Glomerular visceral epithelial cell (primary cell): ENCODE data around the gene GNPTAB.

ENCODE experiments used
- DNase-seq: peaks from one replicate; pipeline ENCODE4 v3.0.0-alpha.2; 2016; ENCODE audit errors: extremely low spot score

GNPTAB gene

DNA sequence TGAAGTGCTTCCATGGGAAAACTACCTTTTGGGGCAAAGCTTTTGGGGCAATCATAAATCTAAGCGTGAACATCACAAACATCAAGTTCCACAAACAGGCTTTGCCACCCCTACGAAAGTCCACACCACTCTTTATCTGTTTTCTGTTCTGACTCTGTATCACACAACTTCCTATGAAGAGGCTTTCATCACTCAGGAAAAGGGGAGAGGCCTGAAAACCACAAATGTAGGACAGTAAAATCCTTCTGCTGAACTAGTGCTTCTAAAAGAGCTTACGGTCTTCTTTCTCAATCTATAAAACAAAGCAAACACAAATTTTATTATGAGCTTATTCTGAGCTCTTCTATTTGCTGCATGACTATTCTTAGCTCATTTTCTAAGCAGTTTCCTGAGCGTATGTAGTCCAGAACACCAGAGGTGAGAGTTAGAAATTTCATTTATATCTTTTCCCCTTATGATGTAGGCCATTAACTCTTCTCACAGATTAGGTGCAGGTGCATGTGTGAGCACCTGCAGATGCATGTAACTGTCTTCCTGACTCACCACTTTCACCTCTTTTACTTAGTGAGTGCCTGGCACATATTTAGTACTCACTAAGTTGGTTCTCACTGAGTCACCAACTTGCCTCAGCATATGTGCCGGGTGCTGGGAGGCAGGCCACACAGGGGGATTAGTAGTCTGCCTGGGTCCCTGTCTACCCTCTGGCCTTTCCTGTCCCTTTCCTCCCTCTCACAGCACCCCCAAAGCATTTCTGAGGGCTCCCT, 58.6 kb downstream of the GNPTAB start:
- no peak for DNase-seq

DNA sequence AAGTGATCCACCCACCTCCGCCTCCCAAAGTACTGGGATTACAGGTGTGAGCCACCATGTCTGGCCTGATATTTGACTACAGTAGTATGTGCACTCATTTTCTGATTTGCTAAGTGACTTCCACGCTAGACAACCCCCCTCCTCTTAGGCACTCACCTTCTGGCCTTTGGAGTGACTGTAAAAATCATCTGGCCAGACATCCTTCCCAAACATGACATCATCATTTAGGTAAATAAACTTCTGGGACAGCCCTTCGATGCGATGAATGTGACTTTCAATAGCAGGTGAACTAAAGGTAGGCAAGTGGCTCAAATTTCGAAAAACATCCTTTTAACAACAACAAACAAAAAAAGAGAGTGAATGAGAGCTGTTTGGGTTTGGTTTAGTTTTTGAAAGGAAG, 60.9 kb downstream of the GNPTAB start:
- no peak for DNase-seq

DNA sequence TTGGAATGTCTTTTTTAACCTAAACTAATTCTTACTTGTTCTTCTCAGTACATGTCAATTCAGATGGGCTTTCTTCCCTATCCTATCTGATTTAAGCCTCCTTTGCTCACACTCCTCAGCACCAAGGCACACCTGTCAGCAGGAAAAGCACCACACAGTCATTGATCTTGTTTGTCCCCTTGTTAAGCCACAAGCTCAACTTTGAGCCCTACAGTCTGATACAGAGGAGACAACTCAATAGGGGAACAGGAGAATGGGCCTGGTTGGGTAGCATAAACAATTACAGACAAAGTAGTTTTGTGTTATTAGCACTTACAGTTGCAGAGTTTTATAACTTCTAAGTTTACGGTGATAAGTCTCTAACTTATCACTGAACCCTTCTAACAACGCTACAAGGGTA, 62.0 kb downstream of the GNPTAB start:
- no peak for DNase-seq

DNA sequence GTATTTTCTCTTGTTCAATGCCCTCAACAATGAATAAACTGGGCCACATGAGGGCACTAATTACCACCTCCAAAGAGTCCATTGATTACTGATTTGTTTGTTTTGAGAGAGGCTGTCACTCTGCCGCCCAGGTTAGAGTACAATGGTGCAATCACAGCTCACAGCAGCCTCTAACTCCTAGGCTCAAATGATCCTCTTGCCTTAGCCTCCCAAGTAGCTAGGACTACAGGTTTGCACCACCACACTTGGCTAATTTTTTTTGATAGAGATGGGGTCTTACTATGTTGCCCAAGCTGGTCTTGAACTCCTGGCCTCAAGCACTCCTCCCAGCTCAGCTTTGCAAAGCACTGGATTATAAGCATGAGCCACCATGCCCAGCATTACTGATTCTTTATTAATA, 63.2 kb downstream of the GNPTAB start:
- DNase-seq, result no peak

DNA sequence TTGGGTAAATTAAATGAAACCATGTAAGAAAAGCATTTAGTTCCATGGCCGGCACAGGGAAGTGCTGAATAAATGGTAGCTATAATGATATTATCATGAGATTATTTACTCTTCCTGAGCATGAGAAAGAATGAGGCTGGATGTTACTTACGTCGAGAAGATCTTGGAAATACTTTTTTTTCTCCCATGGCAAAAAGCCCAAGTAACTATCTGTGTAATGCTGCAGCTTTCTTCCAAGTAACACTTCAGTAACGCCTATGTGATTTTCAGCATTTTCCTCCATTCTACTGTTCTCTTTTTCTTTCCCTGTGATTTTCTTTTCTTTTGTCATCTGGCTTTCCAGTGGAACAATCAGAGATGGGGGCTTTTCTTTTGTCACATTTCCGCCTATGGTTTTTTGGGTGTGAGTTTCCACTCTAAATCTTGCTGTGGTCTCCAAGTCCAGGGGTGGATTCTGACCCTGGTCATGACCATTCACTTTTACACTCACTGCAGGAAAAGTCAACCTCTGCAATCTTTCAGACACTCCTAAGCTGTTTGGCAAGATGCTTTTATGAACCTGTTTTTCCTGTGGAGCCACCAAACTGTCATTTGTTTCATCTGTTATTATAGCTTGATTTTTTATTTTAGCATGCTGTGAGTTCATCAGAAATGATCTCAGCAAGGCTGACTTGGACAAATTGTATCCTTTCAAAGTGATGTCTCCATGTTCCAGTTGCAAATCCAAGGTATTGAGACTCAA, 66.5 kb downstream of the GNPTAB start:
- no peak for DNase-seq

DNA sequence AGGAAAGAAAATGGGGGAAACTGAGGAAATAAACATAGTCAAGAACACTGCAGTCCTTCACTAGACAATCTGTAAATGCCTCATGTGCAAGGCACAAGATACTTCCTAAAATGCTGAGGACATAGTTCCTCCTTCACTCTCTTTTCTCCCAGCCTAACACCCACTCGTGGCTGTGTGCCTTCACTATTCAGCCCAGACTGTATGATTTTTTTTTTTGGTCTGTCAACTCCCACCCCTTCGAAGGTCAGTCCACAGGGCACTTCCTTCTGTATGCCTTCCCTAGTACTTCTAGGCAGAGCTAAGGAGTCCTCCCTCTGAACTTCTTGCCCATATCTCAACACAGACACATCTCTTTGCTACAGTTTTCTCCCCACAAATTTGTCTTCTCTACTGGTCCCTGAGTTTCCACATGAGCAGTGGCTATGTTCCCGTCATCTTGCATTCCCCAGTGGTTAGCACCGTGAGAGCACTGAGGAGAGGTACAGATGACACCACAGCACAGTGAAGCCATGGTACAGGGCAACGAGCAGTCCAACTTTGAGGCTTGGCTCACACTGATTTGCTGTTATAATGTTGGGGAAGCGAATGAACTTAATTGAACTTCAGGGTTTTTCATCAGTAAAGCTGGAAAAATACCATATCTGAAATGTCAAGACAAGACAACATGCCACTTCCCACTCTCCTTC, 67.4 kb downstream of the GNPTAB start:
- no peak for DNase-seq

DNA sequence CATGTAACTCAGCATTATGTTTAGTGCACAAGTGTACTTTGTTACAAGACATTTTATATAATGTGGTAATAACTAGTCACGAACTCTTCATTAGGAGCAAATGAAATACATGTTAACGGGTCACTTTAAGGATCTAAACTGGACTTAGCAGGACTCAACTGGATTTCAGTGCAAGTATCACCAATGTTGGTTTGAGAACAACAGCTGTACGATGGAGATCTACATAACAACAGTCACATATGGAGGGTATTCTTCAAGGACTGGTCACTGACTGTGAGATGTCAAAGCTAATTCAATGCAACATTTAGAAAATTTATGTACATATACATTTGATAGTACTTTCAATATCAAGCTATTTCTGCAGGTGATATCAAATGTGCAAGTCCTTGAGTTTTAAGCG, 69.0 kb downstream of the GNPTAB start:
- no peak for DNase-seq

DNA sequence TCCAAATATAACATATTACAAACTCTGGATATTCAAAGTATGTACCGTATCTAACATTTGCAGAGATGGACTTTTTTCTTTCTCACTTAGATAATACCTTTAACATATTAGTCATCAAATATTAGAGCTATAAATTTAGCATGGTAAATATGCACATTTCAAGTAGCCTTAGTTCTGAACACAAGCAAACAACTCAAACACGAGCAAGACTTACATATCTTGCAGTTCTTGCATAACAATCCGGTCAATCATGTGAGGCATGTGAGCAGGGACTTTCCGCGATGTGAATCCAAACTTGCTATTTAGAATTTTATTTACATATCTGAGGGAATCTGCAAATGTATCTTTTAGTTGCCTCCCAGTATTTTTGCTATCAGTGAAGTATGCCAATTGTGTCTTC, 69.4 kb downstream of the GNPTAB start:
- no peak for DNase-seq

DNA sequence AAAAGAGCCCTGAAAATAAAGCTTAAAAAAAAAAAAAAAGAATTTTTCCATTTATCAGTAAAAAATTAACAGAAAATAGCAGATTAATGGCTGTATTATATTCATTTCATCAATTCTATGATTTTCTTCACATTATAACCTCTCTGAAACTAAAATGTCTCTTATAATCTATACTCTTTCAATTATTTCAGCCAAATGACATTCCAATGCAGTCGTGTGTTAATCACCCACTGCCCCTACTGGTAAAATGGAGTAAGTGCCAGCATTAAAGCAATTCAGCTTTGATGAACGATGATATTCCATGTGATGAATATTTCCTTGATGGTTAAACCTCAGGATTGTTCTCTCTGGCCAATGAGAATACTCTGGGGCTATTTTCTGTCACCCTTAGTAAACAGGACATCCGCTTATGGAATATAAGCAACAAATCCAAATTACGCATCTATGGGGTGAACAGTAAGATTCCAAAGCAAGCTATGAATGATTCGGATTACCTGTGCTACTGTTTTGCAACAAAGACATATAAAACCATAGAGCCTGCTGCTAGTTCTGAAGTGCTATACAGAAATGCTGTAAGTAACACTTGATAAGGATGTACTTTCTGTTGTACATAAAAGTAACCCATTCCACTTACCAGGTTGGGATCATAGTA, 71.2 kb downstream of the GNPTAB start:
- DNase-seq, result peak; percentile 31

DNA sequence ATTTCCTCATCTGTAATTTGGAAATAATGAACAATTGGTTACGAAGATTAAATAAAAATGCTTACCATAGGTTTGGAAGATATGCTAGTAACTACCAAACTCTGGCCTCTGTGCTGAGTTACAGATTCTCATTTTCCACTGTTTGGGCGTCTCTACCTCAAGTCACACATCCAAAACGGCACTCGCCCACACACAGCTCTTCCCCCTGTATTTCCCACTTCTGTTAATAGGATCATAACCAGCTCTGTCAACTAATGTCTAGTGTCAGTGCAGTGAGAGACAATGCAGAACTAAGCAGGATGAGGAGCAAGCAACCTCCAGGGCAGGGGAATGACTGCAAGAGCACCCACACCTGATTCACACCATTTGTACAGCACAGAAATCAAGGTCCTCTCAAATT, 80.6 kb downstream of the GNPTAB start:
- DNase-seq, result no peak

DNA sequence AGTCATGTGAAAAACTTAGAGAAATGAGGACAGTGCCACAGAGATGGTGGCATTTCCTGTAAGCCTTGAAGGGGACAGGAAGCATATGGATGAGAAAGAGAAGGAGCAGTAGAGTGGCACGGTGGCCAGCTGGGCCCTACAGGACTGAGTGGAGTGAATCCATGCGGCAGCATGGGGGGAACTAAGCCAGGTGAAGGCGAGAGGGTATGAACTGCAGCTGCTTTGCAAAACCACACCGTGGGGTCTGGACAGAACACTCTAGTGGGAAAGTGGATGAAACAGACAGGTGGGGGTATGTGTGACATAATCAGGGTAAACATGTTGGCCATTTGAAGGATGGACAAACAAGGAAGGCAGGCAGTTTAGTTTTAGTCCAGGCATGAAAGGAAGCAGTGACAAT, 81.1 kb downstream of the GNPTAB start:
- no peak for DNase-seq

DNA sequence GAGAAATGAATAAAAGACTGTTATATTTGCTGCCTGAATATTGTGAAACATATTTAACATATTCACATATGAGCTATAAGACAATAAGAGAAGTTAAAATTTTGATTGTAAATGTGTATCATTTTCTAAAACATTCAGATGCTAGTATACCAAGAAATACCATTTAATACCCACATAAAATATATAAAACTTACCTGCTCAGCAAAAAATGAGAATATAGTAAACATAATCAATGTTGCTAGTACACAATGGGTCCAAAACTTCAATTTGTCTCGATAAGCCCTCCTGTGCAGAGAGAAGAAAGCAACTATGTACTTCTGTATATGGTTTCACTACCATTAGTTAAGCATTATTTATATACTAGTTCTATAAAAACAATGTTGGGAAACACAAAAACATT, 81.9 kb downstream of the GNPTAB start:
- no peak for DNase-seq

DNA sequence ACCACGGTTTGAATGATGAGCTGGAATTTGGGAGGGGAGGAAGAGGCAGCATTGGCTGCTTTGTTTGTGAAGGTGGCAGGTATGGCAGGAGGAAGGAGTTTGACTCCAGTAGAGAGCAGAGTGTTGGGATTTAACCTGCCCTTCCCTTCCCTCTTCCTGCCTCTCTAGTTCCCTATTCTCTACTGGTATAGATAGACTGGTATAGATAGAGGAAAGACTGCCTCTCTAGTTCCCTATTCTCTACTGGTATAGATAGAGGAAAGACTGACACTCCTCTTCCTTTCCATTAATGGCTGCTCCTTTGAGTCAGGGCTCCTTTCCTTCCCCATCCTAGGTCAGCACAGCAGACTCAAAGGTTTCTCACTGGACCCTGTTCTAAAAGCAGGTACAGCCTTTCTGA, 83.1 kb downstream of the GNPTAB start:
- DNase-seq, result no peak

DNA sequence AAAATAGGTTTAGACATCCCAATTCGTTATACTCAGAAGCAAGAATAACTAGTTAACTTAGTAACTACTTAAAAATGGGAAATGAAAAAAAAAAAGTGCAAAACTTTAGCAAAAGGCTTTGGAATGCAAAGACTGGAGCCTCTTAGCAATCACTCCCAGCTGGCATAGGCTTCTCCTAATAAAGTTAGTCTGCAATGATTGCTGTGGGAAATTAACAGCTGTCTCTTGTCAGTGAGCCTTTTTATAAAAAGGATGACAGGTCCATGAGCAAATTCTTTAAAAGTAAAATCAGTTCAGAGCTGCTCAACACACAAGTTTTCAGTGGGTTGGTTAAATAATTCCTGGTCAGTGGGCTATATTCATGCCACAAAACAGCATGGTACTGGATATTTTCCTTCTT, 84.1 kb downstream of the GNPTAB start:
- DNase-seq, result no peak

DNA sequence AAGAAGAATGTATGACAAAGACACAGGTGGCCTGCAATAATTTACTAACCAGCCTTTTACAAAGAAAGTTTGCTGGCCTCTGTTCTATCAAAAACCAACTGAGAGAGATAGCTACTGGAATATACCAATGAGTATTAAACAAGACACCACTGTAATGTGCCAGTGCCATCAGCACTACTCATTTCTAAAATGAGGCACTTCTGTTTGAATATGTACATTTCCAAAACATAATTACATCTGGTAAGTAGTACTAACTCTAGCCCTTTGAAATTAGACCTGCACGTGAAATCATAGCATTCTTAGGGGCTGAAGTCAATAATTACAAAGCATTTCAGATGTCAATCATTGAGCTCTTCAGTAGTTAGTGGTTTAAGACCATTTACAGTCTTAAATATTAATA, 84.6 kb downstream of the GNPTAB start:
- DNase-seq, result no peak

DNA sequence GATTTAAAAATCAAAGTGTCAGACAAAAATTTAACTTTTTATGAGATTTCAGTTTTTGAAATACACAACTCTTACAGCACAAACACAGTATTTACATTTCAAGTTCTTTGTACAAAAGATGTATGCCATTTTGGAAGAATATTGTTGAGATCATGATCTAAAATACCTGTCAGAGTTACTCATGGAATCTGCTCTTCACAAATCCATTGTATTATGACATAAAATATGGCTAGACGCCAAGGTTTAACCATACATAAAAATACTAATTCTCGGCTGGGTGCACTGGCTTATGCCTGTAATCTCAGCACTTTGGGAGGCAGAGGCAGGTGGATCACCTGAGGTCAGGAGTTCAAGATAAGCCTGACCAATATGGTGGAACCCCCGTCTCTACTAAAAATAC, 85.3 kb downstream of the GNPTAB start:
- no peak for DNase-seq

DNA sequence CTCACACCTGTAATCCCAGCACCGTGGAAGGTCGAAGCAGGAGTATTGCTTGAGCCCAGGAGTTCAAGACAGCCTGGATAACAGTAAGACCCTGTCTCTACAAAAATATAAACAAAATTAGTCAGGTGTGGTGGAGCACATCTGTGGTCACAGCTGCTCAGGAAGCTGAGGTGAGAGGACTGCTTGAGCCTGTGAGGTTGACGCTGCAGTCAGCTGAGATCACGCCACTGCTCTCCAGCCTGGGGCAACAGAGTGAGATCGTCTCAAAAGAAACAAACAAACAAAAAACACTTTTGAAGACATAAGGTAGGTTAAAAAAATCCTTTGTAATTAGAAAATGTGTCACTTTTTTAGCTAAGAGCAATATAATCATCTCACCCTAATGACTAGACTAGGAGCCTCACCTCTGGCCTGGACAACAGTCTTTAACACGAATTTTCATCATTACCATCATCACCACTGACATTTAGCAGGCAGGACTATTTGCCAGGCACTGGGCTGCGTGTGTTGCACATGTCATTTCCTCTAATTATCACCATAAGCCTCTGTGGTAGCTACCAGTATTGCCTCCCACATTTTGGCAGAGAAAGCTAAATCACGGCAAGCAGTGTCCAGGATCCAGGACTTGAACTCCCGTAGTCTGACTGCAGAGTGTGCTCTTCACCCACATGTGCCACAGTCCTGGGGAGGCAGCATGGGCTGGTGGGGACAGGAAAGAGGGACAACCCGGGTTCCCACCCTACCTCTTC, 86.9 kb downstream of the GNPTAB start:
- DNase-seq, result no peak

DNA sequence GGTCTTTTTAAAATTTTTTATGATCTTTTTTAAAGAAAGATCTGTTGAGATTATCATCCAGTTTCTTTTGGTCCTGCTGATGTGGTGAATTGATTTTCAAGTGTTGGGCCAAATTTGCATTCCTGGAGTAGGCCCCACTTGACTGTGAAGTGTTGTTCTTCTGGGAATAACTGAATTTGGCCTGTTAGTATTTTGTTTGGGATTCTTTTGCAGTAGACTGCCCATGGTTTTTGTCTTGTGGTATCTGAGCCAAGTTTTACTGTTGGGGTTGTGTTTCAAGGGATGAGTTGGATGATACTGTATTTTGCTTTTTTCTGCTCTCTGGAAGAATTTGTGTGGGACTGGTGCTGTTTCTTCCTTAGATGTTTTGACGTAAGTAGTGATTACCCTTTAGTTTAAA, 87.5 kb downstream of the GNPTAB start:
- DNase-seq, result no peak

DNA sequence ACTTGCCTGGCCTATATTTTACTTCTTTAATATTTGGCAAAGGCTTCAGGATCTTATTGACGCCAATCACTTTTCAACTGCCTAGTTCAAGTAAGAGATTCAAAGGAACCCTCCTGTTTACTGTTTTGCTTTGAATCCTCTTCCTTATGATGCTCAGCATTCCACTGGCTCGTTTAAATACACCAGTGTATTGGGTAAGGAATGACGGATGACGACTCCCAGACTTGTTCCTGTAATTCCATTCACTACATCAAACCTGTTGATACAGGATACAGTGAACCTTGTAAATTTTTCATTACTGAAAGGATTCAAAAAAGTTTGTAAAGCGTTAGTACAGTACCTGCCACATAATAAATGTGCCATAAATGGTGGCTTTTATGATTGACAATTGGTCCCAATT, 89.8 kb downstream of the GNPTAB start:
- DNase-seq, result no peak

DNA sequence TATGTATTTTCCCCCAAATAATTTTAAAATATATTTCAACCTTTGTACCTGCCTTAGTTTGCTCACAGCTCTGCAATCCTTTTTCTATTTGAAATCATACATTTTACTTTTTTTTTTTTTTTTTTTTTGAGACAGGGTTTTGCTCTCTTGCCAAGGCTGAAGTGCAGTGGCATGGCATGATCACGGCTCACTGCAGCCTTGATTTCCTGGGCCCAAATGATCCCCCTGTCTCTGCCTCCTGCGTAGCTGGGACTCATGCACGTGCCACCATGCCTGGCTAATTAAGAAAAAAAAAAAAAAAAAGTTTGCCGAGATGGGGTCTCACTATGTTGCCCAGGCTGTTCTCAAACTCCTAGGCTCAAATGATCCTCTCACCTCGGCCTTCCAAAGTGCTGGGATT, 90.2 kb downstream of the GNPTAB start:
- no peak for DNase-seq

DNA sequence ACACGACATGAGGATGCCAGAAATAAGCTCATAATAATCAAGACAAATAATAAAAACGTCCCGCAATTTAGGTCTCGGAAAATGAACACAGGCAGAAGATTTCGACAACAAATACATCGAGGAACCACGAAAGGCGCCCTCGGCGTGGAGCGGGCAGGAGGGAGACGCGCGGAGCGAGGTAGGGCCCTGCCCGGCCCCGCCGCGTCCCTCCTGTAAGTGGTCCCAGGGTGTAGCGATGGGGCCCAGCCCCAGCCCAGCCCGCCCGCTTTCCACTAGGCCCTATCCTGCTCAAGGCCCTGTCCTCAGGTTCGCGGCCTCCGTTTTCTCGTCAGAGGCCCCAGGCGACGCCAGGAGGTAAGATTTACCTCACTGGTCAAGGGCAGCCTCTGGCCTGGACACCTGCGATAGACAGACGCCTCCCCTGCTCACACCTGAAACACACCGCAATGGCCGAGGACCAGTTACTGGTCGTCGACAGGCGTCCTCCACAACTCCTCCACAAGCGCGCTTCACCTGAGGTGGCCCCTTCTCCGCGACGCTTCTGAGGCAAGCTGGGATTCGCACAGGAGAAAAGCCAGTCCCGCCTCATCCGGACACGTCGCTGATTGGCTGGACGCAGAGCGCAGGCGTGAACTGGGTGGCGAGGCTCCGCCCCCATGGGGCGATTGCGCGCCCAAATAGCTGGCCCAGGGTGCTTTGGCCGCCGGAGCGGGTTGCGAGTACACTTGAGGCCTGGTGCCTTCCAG, 91.7 kb downstream of the GNPTAB start, which contains the start of gene SYCP3:
Gene SYCP3 (minus strand): TSS at position 543 of the 746 bp plus-strand sequence. CDS start 1,527 bp downstream, outside the sequence.
- DNase-seq, result no peak
